Measurements from ENCODE around the gene TRIM7. TPM values are rescaled to one million over a fixed set of nuclear protein-coding genes. Genes with fewer than 3 reads are reported as not detected.
"Not testable (repeated sequence)": the region's sequence is repeated elsewhere in the genome, so short reads cannot be mapped to it uniquely, and the experiment has no call there.

TRIM7 gene
- total RNA-seq, 1 donor from 2014 or later: 6.4 TPM

DNA sequence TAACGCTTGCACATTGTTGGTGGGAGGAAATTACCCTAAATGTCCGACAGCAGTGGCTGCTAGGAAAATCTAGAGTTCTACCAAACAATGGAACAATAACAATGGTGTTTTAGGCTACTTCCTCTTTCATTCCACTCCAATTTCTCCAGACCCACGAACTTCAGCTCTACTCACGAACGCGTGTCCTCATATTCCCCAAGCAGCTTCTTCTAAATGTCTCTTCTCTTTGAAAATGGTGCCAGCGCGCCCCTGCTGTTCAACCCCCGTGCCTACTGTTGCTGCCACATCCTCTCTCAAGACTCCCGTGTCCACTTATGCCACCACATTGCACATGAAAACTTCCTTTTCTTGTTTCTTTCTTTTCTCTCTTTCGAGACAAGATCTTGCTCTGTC lies 32.0 kb downstream of the TRIM7 start:
- peak overlapping the region; percentile 36 for H3K4me3 ChIP-seq
- no peaks in the 10 kb centered on the region for H3K9me3 ChIP-seq (replicated peaks)
- no peak for DNase-seq
- intact Hi-C loops (cut with micrococcal nuclease): no loop called here
- peak overlapping the region; percentile 79 for H3K27ac ChIP-seq (replicated peaks)
- peaks cover 15% of the 10 kb centered on the region for H3K4me1 ChIP-seq
- H3K36me3 ChIP-seq: no peaks in the 10 kb centered on the region
- no peak for TF ChIP-seq CTCF (IDR thresholded peaks at IDR 0.05; ENCODE audit: borderline replicate concordance)
- peaks cover 96% of the 10 kb centered on the region for H3K27me3 ChIP-seq (ENCODE audit: low read depth)

DNA sequence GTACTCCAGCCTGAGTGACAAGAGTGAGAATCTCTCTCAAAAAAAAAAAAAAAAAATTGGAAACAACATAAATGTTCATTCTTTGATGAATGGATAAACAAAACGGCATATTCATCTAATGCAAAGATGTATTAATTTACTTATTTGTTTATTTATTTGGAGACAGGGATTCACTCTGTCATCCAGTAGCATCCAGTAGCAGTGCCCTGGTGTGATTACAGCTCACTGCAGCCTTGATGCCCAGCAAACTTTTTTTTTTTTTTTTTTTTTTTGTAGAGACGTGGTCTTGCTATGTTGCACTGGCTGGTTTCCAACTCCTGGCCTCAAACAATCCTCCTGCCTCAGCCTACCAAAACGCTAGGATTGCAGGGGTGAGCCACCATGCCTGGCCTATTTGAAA lies 33.2 kb downstream of the TRIM7 start:
- H3K27ac ChIP-seq (replicated peaks): no peak overlapping the region
- H3K36me3 ChIP-seq: no peaks in the 10 kb centered on the region
- H3K4me1 ChIP-seq: peaks cover 15% of the 10 kb centered on the region
- no peak overlapping the region for H3K4me3 ChIP-seq
- H3K9me3 ChIP-seq (replicated peaks): no peaks in the 10 kb centered on the region
- intact Hi-C loops (cut with micrococcal nuclease): no loop called here
- TF ChIP-seq CTCF (IDR thresholded peaks at IDR 0.05; ENCODE audit: borderline replicate concordance): no peak
- peaks cover 100% of the 10 kb centered on the region for H3K27me3 ChIP-seq (ENCODE audit: low read depth)
- no peak for DNase-seq

- intact Hi-C loops (cut with micrococcal nuclease): no loop called here
- H3K4me1 ChIP-seq: peaks cover 15% of the 10 kb centered on the region
- H3K9me3 ChIP-seq (replicated peaks): no peaks in the 10 kb centered on the region
- peaks cover 100% of the 10 kb centered on the region for H3K27me3 ChIP-seq (ENCODE audit: low read depth)
- H3K27ac ChIP-seq (replicated peaks): no peak overlapping the region
- no peak for DNase-seq
- H3K4me3 ChIP-seq: no peak overlapping the region
- H3K36me3 ChIP-seq: no peaks in the 10 kb centered on the region
- TF ChIP-seq CTCF (IDR thresholded peaks at IDR 0.05; ENCODE audit: borderline replicate concordance): no peak
Observed at GRCh38 chr5:181170996-181171395, 34.0 kb downstream of the TRIM7 start.

DNA sequence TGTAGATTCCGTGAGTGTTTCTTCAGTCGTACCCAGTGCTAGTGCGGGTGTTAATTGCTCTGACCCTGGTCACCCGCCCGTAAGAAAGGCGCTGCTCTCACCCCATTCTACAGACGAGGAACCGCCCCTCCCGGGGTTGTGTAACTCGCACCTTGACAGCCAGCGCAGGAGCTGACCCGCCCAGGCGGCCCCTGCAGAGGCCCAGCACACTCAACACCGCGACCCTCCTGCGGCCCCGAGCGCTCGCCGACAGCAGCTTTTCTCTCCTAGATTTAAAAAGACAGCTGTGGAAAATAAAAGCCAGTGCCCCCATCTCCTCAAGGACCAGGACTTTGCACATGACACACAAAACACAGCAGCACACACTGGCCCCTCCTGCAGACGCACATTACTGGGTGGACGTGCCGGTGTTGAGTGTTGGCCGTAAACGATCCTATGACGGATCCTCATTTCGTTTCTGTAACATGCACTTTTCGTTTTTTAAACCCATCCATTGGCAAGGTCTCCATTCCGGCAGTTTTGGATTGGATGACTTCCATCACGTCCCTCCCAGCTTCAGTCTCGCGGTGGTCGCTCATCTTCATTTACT lies 34.7 kb downstream of the TRIM7 start:
- H3K9me3 ChIP-seq (replicated peaks): no peaks in the 10 kb centered on the region
- TF ChIP-seq CTCF (IDR thresholded peaks at IDR 0.05; ENCODE audit: borderline replicate concordance): no peak
- intact Hi-C loops (cut with micrococcal nuclease): no loop called here
- no peaks in the 10 kb centered on the region for H3K36me3 ChIP-seq
- H3K4me1 ChIP-seq: peaks cover 15% of the 10 kb centered on the region
- H3K4me3 ChIP-seq: peak overlapping the region; percentile 45
- DNase-seq: no peak
- H3K27me3 ChIP-seq (ENCODE audit: low read depth): peaks cover 100% of the 10 kb centered on the region
- H3K27ac ChIP-seq (replicated peaks): no peak overlapping the region

GRCh38 chr5:181169459-181170236 lies 35.3 kb downstream of the TRIM7 start:
- DNase-seq: peak; percentile 41
- intact Hi-C loops (cut with micrococcal nuclease): not testable (repeated sequence)

GRCh38 chr5:181168595-181169118 lies 36.3 kb downstream of the TRIM7 start:
- Histone ChIP-seq H3K9me3 (replicated peaks) (no peaks in the 10 kb centered on the region), H3K27me3 (ENCODE audit: low read depth) (peaks cover 97% of the 10 kb centered on the region), H3K27ac (replicated peaks) (no peak overlapping the region), H3K4me3 (no peak overlapping the region), H3K36me3 (no peaks in the 10 kb centered on the region), H3K4me1 (peaks cover 17% of the 10 kb centered on the region)
- no peak for DNase-seq
- no peak for TF ChIP-seq CTCF (IDR thresholded peaks at IDR 0.05; ENCODE audit: borderline replicate concordance)
- intact Hi-C loops (cut with micrococcal nuclease): no loop called here

More at GRCh38 chr5:181169459-181170236, 35.3 kb downstream of the TRIM7 start:
- not testable (repeated sequence) for H3K9me3 ChIP-seq (replicated peaks); H3K36me3 ChIP-seq; H3K27ac ChIP-seq (replicated peaks)
- Histone ChIP-seq H3K4me1 (peaks cover 15% of the 10 kb centered on the region), H3K27me3 (ENCODE audit: low read depth) (peaks cover 99% of the 10 kb centered on the region), H3K4me3 (peak overlapping the region; percentile 45)
